A673 (cell line): ENCODE measurements around the gene DAD1.

Source experiments
- EZH2 ChIP-seq: fragments of 200-600 bp; sonication (generic); IDR thresholded peaks from 2 replicates; pipeline ENCODE4 v1.6.1; 2017; ENCODE audit warnings: borderline replicate concordance, low read depth, mild to moderate bottlenecking, mixed read lengths, antibody characterized with exemption, low read length; ENCODE audit not compliant: poor library complexity, severe bottlenecking
- TF ChIP-seq, protein P1 (sequence below): fragments of 300-800, 200-600 bp; sonication (generic); conservative IDR thresholded peaks from 2 replicates; pipeline ENCODE4 v1.5.1; 2017; ENCODE audit warnings: low read depth, mild to moderate bottlenecking, antibody characterized with exemption, low read length, moderate library complexity, mixed read lengths

DNA sequence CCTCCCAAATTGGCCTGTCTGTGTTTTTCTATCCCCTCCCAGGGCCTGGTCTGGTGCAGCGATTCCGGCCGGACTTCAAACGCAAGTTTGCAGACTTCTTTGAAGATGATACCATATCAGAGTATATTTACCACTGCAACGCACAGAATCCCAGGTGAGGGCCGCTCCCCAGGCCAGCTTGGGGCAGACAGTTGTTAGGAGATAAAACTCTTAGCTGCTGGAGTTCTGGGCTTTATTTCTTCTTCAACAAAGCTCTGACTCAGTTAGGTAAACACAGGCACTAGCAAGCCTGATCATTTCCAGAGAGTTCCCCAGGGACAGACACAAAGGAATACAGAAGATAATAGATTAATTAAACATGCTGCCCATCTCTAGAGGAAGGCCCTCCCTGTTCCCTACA lies 17.4 kb upstream of the DAD1 start:
- TF ChIP-seq, protein P1, sequence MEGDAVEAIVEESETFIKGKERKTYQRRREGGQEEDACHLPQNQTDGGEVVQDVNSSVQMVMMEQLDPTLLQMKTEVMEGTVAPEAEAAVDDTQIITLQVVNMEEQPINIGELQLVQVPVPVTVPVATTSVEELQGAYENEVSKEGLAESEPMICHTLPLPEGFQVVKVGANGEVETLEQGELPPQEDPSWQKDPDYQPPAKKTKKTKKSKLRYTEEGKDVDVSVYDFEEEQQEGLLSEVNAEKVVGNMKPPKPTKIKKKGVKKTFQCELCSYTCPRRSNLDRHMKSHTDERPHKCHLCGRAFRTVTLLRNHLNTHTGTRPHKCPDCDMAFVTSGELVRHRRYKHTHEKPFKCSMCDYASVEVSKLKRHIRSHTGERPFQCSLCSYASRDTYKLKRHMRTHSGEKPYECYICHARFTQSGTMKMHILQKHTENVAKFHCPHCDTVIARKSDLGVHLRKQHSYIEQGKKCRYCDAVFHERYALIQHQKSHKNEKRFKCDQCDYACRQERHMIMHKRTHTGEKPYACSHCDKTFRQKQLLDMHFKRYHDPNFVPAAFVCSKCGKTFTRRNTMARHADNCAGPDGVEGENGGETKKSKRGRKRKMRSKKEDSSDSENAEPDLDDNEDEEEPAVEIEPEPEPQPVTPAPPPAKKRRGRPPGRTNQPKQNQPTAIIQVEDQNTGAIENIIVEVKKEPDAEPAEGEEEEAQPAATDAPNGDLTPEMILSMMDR: no peak
- no peak for TF ChIP-seq EZH2
